ENCODE results near the gene DNAH14.

The DNAH14 gene

DNA sequence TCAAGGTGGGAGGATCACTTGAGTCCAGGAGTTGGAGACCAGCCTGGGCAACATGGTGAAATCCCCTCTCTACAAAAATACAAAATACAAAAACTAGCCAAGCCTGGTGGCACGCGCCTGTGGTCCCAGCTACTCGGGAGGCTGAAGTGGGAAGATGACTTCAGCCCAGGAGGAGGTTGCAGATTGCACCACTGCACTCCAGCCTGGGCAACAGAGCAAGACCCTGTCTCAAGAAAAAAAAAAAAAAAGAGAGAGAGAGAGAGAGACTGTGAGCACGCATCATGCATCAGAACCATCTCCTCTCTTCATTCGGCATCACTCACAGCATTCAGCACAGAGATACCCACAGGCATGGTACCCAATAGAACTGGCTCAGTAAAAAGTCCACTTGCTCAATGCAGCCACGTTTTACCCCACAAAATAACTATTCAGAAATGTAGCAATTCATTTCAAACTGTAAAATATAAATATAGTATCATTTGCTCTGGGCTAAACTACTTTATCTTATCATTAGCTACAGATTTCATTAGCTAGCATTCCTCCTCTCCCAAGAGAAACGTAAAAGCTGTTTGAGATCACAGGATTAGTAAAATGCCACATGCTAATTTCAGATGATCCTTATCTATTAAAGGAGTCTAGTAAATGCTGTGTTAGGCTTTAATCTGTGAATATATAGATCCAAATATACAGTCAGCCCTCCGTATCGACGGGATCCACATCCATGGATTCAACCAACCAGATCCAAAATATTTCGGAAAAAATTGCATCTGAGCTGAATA, 486.7 kb downstream of the DNAH14 start:
- H3K36me3 ChIP-seq (ENCODE audit: control insufficient read depth, insufficient read depth, low read length) = no peaks in the 10 kb centered on the region
- H3K4me1 ChIP-seq = no peaks in the 10 kb centered on the region

DNA sequence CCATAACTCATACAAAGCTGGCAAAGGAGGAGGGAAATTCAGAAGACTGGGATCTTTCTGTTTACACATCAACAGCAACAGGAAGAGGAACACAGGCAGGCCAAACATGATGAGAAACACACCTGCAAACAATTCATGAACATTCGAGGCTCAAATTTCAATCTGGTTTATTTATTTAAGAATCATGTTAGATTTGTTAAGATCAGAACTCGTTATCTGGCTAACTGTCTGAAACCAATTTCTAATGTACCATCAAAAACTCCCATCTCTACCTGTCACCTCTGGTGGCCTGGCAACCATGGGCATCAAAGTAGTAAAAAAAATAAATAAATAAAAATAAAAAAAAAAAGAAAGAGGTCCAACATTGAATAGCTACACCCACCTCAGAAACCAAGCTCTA, 488.6 kb downstream of the DNAH14 start:
- H3K4me2 ChIP-seq (ENCODE audit: low read length) = no peak overlapping the region
- H3K27ac ChIP-seq = no peak overlapping the region
- H3K9me3 ChIP-seq (ENCODE audit: control insufficient read depth, low read length) = no peaks in the 10 kb centered on the region
- no peaks in the 10 kb centered on the region for H3K27me3 ChIP-seq (ENCODE audit: control insufficient read depth, insufficient read depth, low read length)
- no peaks in the 10 kb centered on the region for H3K36me3 ChIP-seq (ENCODE audit: control insufficient read depth, insufficient read depth, low read length)
- H3K79me2 ChIP-seq = no peaks in the 10 kb centered on the region
- H3K4me1 ChIP-seq = no peaks in the 10 kb centered on the region
- H3K4me3 ChIP-seq (ENCODE audit: low read depth, low read length) = no peak overlapping the region
- H2AFZ ChIP-seq = no peak overlapping the region
- no peak overlapping the region for H3K9ac ChIP-seq
- TF ChIP-seq, protein P1, sequence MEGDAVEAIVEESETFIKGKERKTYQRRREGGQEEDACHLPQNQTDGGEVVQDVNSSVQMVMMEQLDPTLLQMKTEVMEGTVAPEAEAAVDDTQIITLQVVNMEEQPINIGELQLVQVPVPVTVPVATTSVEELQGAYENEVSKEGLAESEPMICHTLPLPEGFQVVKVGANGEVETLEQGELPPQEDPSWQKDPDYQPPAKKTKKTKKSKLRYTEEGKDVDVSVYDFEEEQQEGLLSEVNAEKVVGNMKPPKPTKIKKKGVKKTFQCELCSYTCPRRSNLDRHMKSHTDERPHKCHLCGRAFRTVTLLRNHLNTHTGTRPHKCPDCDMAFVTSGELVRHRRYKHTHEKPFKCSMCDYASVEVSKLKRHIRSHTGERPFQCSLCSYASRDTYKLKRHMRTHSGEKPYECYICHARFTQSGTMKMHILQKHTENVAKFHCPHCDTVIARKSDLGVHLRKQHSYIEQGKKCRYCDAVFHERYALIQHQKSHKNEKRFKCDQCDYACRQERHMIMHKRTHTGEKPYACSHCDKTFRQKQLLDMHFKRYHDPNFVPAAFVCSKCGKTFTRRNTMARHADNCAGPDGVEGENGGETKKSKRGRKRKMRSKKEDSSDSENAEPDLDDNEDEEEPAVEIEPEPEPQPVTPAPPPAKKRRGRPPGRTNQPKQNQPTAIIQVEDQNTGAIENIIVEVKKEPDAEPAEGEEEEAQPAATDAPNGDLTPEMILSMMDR (IDR thresholded peaks at IDR 0.05) = no peak

More for the DNA sequence above, 486.7 kb downstream of the DNAH14 start:
- H3K27me3 ChIP-seq (ENCODE audit: control insufficient read depth, insufficient read depth, low read length) = no peaks in the 10 kb centered on the region
- no peaks in the 10 kb centered on the region for H3K9me3 ChIP-seq (ENCODE audit: control insufficient read depth, low read length)
- H3K4me3 ChIP-seq (ENCODE audit: low read depth, low read length) = no peak overlapping the region
- H2AFZ ChIP-seq = no peak overlapping the region
- H3K4me2 ChIP-seq (ENCODE audit: low read length) = no peak overlapping the region
- H3K27ac ChIP-seq = no peak overlapping the region
- no peaks in the 10 kb centered on the region for H3K79me2 ChIP-seq
- H3K9ac ChIP-seq = no peak overlapping the region
- TF ChIP-seq, protein P1 (IDR thresholded peaks at IDR 0.05) = no peak

DNA sequence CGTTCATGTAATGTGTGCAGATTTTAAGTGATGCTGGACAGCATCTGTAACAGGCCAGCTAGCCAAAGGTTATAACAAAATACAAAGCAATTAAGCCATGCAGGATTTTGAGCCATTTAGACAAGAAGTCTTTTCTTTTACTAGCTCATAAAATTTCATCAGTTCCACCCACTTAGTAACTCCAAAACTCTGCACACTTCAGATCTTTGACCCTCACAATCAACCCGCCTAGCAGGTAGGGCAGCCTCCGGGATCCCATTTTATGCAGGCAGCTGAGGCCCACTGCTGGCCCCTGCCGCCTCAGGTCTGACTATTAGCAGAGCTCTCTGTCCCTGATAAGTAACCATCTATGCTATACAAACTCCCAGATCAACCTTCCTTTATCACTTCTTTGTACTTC, 489.1 kb downstream of the DNAH14 start:
- H3K36me3 ChIP-seq (ENCODE audit: control insufficient read depth, insufficient read depth, low read length) = no peaks in the 10 kb centered on the region
- H3K4me2 ChIP-seq (ENCODE audit: low read length) = no peak overlapping the region
- no peak overlapping the region for H3K9ac ChIP-seq
- no peak overlapping the region for H2AFZ ChIP-seq
- TF ChIP-seq, protein P1 (IDR thresholded peaks at IDR 0.05) = no peak
- no peak overlapping the region for H3K27ac ChIP-seq
- H3K4me1 ChIP-seq = no peaks in the 10 kb centered on the region
- H3K4me3 ChIP-seq (ENCODE audit: low read depth, low read length) = no peak overlapping the region
- H3K27me3 ChIP-seq (ENCODE audit: control insufficient read depth, insufficient read depth, low read length) = no peaks in the 10 kb centered on the region
- H3K79me2 ChIP-seq = peaks cover under 1% of the 10 kb centered on the region
- H3K9me3 ChIP-seq (ENCODE audit: control insufficient read depth, low read length) = no peaks in the 10 kb centered on the region

DNA sequence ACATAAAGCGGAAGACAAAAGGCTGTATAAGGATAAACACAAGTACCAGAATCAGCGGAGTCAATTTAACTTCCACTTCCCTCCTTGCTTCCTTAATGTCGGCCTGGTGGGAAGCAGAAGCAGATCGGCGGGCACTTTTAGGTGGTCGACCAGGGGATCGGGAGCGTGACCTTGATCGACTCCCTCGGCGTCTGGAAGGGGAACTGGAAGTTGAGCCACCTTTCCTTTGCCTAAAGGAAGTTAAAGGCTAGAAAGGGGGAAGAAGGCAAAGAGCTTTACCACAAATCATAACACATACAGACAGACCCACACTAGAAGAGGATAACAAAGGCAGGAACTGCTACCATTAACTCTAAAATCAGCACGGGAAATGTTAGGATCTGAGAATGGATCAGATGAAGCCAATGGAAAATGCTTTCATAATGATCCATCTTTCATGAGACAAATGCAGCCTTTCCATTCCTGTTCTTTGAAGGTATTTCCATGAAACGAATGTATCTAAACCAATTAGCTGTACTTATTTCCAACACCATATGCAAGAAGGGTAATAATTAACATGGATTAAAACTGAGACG, 492.6 kb downstream of the DNAH14 start:
- Histone ChIP-seq H3K4me2 (ENCODE audit: low read length) (no peak overlapping the region), H3K4me1 (no peaks in the 10 kb centered on the region), H3K27ac (no peak overlapping the region), H3K4me3 (ENCODE audit: low read depth, low read length) (no peak overlapping the region), H3K36me3 (ENCODE audit: control insufficient read depth, insufficient read depth, low read length) (no peaks in the 10 kb centered on the region), H2AFZ (no peak overlapping the region), H3K9me3 (ENCODE audit: control insufficient read depth, low read length) (no peaks in the 10 kb centered on the region), H3K27me3 (ENCODE audit: control insufficient read depth, insufficient read depth, low read length) (no peaks in the 10 kb centered on the region), H3K79me2 (peaks cover 8% of the 10 kb centered on the region), H3K9ac (no peak overlapping the region)
- TF ChIP-seq, protein P1 (IDR thresholded peaks at IDR 0.05) = no peak
